Amygdala (tissue), 56 donors: ENCODE data around the gene PCLAF.
A peak's percentile ranks its signal among the peaks of the same experiment; 100 is the strongest.
"Not testable (repeated sequence)": the region's sequence is repeated elsewhere in the genome, so short reads cannot be mapped to it uniquely, and the experiment has no call there.

Experiments
- DNase-seq, 56 donors: peaks; one replicate each; lab custom pipeline; 2025; lab: John Stamatoyannopoulos, UW

The PCLAF gene, protein sequence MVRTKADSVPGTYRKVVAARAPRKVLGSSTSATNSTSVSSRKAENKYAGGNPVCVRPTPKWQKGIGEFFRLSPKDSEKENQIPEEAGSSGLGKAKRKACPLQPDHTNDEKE

DNA sequence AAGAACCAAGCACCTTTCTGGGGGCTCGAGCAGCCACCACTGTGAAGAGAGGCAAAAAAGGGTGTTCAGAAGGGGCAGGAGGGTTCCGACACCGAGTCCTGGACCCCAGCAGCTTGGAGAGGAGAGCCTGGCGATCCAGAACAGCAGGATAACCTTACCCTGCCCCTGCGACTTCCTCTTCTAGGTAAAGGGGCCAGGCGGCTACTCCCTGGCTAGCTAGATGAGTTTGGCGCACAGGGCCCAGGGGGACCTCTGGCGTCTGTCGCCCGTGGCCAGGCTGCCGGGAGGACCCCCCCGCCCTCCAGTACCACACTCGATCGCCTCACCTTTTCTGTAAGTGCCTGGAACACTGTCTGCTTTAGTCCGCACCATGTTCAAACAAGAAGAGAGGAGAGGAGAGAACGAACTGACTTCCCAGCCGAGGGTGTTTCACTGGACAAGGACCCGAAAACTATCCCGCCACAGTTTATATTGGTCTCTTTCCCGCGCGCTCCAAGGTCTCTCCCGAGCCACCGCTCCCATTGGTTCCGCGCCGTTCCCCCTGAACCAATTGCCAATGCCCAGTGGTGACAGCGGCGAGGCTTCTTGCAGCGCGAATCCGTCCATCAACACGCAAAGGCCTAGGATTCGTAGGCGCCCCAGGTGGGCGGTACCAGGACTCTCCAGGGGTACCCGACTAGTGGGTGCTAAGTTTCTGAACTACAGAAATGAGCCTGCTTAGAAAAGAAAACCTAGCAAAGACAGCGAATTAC lies at the start of gene PCLAF:
PCLAF (minus strand) TSS at position 442 of the 752 bp plus-strand sequence; CDS start at position 372, 70 bp downstream.
- DNase-seq, result peak; percentile 23 to 93 (median 83)

DNA sequence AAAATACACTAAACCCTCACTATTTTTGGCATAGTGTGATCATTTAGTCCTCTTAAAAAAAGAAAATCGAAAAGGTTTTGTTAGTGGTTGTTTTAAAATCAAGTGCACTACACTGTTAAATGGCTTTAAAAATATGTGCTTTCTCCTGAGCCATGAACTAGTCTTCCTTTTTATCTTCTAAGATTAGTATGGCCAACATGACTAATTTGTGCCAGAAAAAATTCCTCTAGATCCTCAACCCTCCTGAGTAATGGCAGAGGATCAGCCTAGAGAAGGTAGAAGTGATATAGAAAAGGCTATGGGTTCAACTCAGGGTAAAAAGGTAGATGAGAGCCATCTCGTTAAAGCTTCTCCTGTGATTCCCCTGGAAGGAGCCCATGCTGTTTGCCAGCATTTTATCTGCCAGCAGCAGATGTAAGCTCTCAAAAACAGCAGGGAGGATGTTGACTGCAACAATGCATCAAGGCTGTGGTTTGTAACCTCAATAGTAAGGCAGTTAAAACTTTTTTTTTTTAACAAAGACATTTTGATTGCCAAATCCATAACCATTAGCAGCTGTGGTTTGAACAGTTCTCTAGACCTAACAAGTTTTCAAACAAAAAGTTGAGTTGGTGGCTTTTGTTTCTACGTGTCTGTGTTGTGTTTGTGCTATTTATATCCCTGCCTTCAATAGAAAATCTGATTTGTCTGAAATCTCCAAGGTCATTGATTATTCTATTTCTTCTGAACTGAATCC lies 48.9 kb upstream of the PCLAF start:
- DNase-seq, result no peak

DNA sequence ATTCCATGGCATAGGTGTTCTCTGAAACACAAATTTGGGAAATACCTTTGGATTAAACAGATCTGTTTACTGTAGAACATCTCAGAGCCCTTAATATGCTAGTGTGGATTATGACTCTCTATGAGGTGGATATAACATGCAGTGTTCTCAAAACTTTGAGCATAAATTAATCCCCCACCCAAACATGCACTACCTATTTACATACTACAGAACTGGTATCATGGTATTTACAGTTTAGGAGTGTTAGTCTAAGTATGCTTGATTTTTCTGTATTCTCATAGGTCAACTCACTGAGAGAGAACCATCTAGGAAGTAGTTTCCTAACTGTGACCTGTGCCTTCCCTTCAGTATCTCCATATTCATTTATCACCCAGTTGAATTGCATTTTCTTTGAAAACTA lies 48.2 kb upstream of the PCLAF start:
- no peak for DNase-seq

DNA sequence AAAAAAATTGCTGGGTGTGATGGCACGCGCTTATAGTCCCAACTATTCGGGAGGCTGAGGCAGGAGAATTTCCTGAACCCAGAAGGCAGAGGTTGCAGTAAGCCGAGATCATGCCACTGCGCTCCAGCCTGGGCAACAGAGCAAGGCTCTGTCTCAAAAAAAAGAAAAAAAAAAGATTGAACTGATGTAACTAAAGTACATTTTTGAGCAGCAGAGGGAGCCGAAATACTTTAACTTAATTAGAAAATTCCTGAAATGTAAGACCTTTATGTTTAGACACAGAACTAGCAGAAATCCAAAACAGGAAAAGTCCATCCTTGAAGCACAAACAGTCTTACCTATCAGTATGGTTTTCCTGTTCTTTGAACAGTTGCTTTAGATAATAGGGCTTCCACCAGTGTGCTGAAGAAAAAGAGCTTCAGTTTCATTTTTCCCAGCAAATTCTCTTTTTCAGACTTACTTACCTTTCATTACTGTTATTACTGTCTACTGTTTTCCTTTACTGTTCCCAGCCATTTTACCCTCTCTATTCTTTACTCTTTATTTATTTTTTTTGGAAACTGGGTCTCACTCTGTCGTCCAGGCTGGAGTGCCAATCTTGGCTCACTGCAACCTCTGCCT lies 45.7 kb upstream of the PCLAF start:
- DNase-seq, result peak in 1 of 56 donors; percentile 30

DNA sequence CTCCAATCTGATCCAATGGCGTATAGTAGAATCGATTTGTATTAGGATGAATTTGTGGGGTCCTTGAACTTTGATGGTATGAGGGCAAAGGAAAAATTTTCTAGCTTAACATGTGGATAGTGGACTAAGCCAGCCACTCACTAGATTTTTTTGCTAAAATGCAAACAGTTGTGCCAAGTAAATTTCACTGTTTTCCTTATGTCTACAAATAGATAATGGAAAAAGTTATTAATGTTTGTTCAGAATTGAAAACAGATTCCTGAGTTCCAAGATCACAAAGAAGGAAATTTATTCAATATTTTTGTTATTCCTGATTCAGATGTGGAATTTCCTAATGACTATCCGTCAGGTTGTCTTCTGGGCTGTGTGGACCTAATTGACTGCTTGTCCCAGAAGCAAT lies 44.0 kb upstream of the PCLAF start:
- no peak for DNase-seq

DNA sequence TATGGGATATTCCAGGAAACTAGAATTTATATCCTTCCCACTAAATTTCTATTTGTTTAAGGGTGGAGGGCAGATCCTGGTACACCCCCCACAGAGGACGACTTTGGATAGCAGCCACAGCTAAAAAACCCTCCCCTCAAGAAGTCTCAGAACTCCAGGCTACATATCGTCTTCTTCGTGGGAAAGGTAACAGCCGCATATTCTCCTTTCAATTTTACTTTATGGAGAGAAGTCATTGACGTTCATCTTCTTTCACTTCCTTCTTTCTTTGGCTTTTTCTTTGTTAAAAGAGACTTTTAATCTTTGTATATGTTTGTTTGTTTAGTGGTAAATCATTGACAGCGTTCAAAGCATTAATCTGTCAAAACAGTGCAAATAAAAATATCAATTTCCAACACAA lies 42.7 kb upstream of the PCLAF start:
- no peak for DNase-seq

DNA sequence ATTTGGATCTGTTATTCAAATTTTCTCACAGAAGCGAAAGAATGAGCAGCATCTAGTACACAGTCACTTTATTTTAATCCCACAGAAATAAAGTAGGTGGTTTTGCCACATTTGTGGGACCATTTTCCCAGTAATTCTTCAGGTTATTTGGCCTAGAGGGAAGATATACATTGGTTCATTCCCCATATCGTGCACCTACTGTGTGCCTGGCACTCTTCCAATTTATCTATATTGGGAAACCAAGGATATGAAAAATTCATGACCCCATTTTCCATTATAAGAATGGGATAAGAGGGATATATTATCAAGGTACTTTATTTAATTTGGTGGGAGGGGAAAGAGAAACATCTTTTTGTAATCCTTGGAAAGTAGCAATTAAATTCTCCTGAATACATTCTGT lies 41.5 kb upstream of the PCLAF start:
- DNase-seq, result no peak

DNA sequence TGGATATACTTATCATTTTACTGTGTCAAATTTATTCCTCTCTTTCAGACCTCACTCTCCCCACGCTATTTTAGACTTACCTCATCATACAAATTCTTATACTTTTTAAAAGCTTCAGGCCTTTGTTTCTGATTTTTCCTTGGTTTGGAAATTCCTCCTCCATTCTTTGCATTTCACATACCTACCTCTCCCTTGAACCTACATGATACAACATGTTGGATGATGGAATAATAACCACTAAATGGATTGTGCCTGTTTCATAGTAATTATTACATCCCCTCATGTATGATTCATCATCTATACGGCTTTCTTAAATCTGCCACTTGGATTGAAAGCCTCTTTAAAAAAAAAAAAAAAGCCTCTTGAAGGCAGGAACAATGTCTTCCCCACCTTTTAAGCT lies 31.0 kb upstream of the PCLAF start:
- DNase-seq, result no peak

DNA sequence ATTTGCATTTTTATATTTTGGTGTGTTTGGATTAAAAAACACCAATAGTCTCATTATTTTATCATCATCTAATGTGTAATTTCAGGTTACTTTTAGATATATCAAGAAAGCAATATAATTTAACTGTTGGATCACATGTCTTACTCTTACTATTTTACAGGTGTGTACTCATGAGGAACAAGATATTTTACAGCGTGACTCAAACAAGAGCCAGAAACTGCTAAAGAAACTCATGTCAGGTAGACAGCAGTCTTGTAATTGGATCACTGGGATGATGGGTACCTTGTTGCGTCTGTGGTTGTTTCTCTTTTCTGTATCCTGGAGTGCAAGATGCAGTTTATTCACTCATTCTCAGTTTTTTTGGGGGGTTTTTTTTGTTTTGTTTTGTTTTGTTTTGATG lies 19.3 kb upstream of the PCLAF start:
- DNase-seq, result no peak

DNA sequence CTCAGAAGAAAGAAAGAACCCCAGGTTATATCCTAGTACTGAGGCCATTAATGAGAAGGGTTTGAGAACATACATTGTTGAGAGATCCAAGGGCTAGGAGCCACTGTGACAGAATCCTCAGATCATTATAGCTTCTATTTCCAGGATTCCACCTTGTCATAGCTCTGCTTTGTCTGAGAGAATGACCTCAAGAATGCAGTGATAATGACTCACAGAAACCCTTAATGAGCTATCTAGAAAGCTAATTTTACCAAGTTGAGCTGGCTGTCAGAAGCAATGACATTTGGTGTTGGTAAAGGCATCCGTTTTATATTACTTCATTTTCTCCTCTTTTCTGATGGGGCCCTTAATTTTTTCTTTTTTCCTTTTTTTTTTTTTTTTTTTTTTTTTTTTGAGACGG lies 17.3 kb upstream of the PCLAF start:
- DNase-seq, result no peak

DNA sequence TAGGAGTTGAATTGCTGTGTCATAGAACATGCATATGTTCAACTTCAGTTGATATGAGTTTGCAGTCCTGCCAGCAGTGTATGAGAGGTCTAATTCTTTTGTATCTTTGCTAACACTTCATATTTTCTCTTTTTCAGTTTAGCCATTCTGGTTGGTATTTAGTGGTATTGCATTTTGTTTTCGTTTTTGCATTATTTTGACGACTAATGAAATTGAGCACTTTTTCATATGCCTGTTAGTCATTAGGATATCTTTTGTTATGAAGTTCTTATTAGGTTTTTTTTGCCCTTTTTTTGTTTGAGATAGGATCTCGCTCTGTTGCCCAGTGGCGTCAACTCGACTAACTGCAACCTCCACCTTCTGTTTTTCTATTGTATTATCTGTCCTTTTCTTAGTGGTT lies 15.5 kb upstream of the PCLAF start:
- DNase-seq, result no peak

DNA sequence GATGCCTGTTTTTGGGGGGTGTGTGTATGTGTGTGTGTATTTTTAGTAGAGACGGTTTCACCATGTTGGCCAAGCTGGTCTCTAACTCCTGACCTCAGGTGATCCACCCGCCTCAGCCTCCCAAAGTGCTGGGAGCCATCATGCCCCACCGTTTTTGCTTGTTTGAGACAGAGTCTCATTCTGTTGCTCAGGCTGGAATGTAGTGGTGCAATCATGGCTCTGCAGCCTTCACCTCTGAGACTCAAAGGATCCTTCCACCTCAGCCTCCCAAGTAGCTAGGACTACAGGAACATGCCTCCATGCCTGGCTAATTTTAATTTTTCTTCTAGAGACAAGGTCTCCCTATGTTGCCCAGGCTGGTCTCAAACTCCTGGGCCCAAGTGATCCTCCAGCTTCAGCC lies 11.2 kb upstream of the PCLAF start:
- DNase-seq, result not testable (repeated sequence)

DNA sequence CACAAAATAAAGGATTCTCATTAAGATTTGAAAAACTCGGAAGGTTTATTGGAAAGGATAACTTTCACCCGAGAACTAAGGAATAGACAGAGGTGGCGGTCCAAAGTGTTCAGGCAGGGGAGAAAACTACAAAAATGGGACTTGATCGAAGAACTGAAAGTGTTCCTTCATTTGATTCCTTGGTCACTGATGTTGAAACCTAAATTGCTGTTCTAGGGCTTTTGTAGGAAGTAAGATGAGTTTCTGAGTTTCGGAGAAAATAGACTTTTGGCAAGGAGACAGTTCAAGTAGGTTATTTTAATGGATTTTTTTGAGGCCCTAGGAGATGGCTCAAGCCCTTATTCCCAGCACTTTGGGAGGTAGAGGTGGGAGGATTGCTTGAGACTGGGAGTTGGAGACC lies 7.8 kb upstream of the PCLAF start:
- DNase-seq, result no peak

DNA sequence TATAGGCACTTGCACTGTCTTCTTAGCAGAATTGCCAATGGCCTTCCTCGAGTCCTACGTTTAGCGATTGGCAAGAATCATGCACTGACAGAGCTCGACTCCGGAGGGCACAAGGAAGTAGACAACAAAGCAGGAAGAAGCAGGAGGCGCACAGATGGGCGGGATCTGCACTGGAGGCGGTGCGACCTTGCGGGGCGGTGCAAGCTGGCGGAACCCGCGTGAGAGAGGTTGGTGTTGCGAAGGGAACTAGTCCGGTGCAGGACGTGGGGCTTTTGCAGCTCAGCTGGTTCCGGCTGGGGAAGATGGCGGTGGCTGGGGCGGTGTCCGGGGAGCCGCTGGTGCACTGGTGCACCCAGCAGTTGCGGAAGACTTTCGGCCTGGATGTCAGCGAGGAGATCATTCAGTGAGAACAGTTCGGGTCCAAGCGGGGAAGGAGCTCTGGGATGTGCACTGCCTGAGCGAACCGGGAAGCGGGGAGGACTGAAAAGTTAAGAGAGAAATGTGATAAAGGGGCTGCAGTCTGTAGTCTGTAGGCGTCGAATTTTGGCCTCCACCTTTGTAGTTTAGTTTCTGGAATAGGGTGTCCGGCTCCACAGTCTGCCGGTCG lies 6.4 kb upstream of the PCLAF start, which contains the start of gene TRIP4:
TRIP4 (plus strand) TSS at position 275 of the 607 bp plus-strand sequence; CDS start at position 303, 28 bp downstream.
- DNase-seq, result peak; percentile 49 to 95 (median 90)

DNA sequence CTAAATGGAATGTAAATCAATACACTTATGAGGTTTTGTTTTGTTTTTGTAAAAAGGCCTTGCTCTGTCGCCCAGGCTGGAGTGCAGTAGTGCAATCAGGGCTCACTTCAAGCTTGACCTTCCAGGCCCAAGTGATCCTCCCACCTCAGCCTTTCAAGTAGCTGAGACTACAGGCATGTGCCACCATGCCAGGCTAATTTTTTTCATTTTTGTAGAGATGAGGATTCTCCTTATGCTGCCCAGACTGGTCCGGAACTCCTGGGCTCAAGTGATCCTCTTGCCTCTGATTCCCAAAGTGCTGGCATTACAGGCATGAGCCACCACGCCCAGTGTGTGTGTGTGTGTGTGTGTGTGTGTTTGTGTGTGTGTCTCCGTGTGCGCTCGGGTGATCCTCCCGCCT lies 5.0 kb upstream of the PCLAF start:
- no peak for DNase-seq

DNA sequence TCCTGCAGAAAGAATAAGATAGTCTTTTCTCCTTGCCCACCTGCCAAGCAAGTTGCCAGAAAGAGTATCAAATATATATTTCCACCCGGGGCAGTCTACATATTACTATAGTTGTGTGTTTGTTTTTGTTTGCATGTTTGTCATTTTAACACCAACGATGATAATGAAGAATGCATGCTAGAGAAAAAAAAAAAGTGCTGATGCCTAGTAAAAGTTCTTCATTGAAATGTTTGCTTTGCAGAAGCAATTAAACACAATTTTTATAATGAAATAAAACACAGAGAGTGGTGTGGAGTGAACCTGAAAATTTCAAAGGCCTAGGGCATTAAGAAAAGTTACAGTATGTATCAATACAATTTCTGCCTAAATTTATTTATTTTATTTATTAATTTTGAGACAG lies 2.5 kb upstream of the PCLAF start:
- no peak for DNase-seq

DNA sequence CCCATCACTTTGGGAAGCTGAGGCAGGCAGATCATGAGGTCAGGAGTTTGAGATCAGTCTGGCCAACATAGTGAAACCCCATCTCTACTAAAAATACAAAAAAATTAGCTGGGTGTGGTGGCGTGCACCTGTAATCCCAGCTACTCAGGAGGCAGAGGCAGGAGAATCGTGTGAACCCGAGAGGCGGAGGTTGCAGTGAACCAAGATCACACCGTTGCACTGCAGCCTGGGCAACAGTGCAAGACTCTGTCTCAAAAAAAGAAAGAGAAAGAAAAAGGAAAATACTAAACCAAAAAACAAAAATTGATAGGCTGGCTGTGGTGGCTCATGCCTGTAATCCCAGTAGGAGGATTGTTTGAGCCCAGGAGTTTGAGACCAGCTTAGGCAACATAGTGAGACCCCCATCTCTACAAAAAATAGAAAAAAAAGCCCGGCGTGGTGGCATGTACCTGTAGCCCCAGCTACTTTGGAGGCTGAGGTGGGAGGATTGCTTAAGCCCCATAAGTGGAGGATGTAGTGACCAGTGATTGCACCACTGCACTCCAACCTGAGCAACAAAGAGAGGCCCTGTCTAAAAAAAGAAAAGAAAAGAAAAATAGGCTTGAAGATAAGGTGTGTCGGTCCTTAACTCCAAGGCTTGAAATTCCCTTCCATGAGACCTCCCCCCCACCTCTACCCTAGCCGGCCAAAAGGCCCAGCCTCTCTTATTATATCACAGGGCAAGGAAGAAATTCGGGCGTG lies 941 bp downstream of the PCLAF start:
- not testable (repeated sequence) for DNase-seq

DNA sequence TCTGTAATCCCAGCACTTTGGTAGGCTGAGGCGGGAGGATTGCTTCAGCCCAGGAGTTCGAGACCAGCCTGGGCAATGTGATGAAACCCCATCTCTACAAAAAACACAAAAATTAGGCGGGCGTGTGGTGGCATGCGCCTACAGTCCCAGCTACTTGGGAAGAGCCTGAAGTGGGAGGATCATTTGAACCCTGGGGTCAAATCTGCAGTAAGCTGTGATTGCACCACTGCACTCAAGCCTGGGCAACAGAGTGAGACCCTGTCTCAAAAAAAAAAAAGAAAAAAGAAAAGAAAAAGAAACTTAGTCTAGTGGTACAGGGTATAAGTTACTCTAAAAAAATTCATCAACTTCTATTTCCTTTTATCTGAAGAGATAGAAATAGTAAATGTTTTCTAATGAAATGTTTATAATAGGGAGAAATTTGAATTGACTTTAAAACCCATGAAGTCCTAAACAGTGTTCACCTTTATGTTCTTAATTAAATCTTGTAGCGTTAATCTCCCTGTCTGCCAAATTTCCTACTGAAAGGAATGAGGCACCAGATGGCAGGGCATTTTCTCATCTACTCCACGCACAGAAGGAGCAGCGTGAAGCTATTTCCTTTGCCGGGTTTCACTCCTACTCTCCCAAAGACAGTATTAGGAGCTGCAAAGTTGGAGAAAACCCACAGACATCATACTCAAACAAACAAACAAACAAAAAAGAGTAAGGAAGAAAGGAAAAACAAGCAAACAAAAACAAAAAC lies 1.9 kb downstream of the PCLAF start:
- peak in 3 of 56 donors; percentile 4 to 11 (median 9) for DNase-seq

DNA sequence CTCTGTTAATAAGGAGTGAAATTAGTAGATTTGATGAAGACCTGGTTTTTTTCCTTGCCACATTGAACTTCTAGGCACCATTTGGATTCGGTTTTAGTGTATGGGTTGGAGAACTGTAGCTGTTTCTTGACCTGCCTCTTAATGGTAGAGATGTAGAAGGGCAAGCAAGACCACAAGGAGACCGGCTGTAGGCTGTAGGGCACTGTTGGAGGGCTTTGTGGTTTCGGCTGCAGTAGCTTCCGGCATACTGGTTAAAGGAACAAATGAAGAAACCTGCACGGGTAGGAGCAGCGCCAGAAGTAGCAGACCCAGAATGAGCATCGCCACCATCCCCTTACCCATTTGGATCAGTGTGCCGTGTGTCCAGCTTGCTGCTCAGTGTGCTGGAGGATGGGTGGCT lies 7.9 kb downstream of the PCLAF start:
- DNase-seq, result no peak
